SK-N-SH treated with all-trans-retinoic acid at 6 μM for 48 hours (cell line): ENCODE results near the gene CYP1B1.

Source experiments
- ATAC-seq: fragments of 200-7000 bp; cut with Tn5 transposase; 3 replicates; pipeline ENCODE4 v1.9.1; 2020; ENCODE audit warnings: mild to moderate bottlenecking, moderate library complexity
- BACH2 ChIP-seq: fragments of 250-450 bp; sonication (Bioruptor Pico); IDR thresholded peaks from 2 replicates; pipeline ENCODE4 v1.9.0; 2021; ENCODE audit warnings: mild to moderate bottlenecking, borderline replicate concordance
- CREB5 ChIP-seq: fragments of 250-450 bp; sonication (Bioruptor Pico); IDR thresholded peaks from 2 replicates; pipeline ENCODE4 v1.5.1; 2020; ENCODE audit warnings: low read depth, mild to moderate bottlenecking, moderate library complexity
- CSDC2 ChIP-seq: fragments of 250-450 bp; sonication (Bioruptor Pico); IDR thresholded peaks from 2 replicates; pipeline ENCODE4 v1.5.0; 2020; ENCODE audit warnings: mild to moderate bottlenecking, moderate library complexity
- CSRNP3 ChIP-seq: fragments of 250-450 bp; sonication (Bioruptor Pico); IDR thresholded peaks from 2 replicates; pipeline ENCODE4 v1.5.1; 2021; ENCODE audit warnings: mild to moderate bottlenecking, moderate library complexity
- ISL1 ChIP-seq: fragments of 250-450 bp; sonication (Bioruptor Pico); IDR thresholded peaks from 2 replicates; pipeline ENCODE4 v2.1.2; 2022; ENCODE audit warnings: mild to moderate bottlenecking, moderate library complexity
- OSR1 ChIP-seq: fragments of 250-450 bp; sonication (Bioruptor Pico); IDR thresholded peaks from 2 replicates; pipeline ENCODE4 v1.8.0; 2022; ENCODE audit warnings: moderate library complexity, mild to moderate bottlenecking, inconsistent platforms
- POU6F1 ChIP-seq: fragments of 250-450 bp; sonication (Bioruptor Pico); IDR thresholded peaks from 2 replicates; pipeline ENCODE4 v1.8.0; 2021; ENCODE audit warnings: low read depth, mild to moderate bottlenecking, moderate library complexity, borderline replicate concordance
- PPARA ChIP-seq: fragments of 250-450 bp; sonication (Bioruptor Pico); IDR thresholded peaks from 2 replicates; pipeline ENCODE4 v1.5.0; 2020; ENCODE audit warnings: mild to moderate bottlenecking, borderline replicate concordance
- RARB ChIP-seq: fragments of 250-450 bp; sonication (Bioruptor Pico); IDR thresholded peaks from 2 replicates; pipeline ENCODE4 v1.8.0; 2021; ENCODE audit warnings: mild to moderate bottlenecking, moderate library complexity
- SNAI2 ChIP-seq: fragments of 250-450 bp; sonication (Bioruptor Pico); IDR thresholded peaks from 2 replicates; pipeline ENCODE4 v1.5.0; 2020; ENCODE audit warnings: mild to moderate bottlenecking, moderate library complexity
- TCF4 ChIP-seq: fragments of 250-450 bp; sonication (Bioruptor Pico); IDR thresholded peaks from 2 replicates; pipeline ENCODE4 v1.8.0; 2021; ENCODE audit warnings: mild to moderate bottlenecking, moderate library complexity, borderline replicate concordance
- TOX ChIP-seq: fragments of 250-450 bp; sonication (Bioruptor Pico); IDR thresholded peaks from 2 replicates; pipeline ENCODE4 v1.8.0; 2021; ENCODE audit warnings: mild to moderate bottlenecking, moderate library complexity, borderline replicate concordance
- TSHZ2 ChIP-seq: fragments of 250-450 bp; sonication (Bioruptor Pico); IDR thresholded peaks from 2 replicates; pipeline ENCODE4 v1.5.0; 2020; ENCODE audit warnings: mild to moderate bottlenecking, moderate library complexity
- ZC3H10 ChIP-seq: fragments of 250-450 bp; sonication (Bioruptor Pico); IDR thresholded peaks from 2 replicates; pipeline ENCODE4 v1.5.1; 2021; ENCODE audit warnings: mild to moderate bottlenecking, moderate library complexity
- ZFP3 ChIP-seq: fragments of 250-450 bp; sonication (Bioruptor Pico); IDR thresholded peaks from 2 replicates; pipeline ENCODE4 v1.5.0; 2020; ENCODE audit warnings: mild to moderate bottlenecking, moderate library complexity
- ZFP30 ChIP-seq: fragments of 450-650 bp; formaldehyde crosslinking; IDR thresholded peaks from 2 replicates; pipeline ENCODE4 v1.5.0; 2022; ENCODE audit warnings: mild to moderate bottlenecking, moderate library complexity
- ZNF70 ChIP-seq: fragments of 450-650 bp; formaldehyde crosslinking; IDR thresholded peaks from 2 replicates; pipeline ENCODE4 v1.5.0; 2020; ENCODE audit warnings: mild to moderate bottlenecking, moderate library complexity
- ZNF8 ChIP-seq: fragments of 450-650 bp; formaldehyde crosslinking; IDR thresholded peaks from 2 replicates; pipeline ENCODE4 v1.5.0; 2020; ENCODE audit warnings: mild to moderate bottlenecking, moderate library complexity

The CYP1B1 gene

GRCh38 chr2:38017836-38018235, 58.1 kb downstream of the CYP1B1 start:
- TF ChIP-seq ZNF8 (CRISPR knock-in tag) (no peak), RARB (no peak), BACH2 (CRISPR knock-in tag) (no peak), CSDC2 (CRISPR knock-in tag) (no peak), ZC3H10 (CRISPR knock-in tag) (no peak), ZFP30 (CRISPR knock-in tag) (no peak), POU6F1 (CRISPR knock-in tag) (no peak), SNAI2 (CRISPR knock-in tag) (no peak), CSRNP3 (CRISPR knock-in tag) (no peak), OSR1 (CRISPR knock-in tag) (no peak), PPARA (CRISPR knock-in tag) (no peak), CREB5 (CRISPR knock-in tag) (no peak), TCF4 (CRISPR knock-in tag) (no peak), TSHZ2 (no peak), ZNF70 (no peak), ISL1 (CRISPR knock-in tag) (no peak), TOX (no peak), ZFP3 (no peak)
- TF ChIP-seq, all 23 proteins: peak for 0
- ATAC-seq, result no peak
